Cerebellar nuclear complex (tissue), 1 donor: ENCODE results near the gene PHF19.

Experiments used
- DNase-seq, 2 experiments: peaks; one replicate each; lab custom pipeline; 2025; lab: John Stamatoyannopoulos, UW

The PHF19 gene

DNA sequence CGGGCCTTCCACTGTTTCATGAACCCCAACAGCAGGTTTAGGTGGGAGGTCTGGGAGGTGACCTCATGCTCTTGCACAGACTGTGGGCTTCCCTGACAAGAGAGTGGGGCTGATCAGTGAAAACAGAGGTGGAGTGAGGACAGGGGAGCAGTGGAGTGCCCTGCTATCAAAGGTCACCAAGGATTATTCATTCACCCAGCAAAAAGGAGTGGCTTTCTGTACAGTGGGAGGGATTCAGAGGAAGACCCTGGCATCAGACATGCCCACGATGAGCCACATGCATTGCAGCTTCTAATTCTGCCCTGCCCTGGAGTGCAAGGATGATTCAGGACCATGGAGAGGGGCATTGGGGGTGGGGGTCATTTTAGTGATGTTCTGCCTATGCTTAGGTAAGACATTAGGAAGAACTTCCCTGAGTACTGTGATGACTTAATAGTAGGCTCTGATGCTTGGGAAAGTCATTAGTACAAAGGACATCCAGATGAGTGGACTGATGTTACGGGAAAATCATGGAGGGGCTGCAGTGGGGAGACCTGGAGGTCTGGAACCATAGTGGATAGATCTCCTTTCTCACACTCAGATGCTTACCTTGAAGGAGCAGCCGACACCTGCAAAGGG, 36.8 kb upstream of the PHF19 start:
- no peak for DNase-seq

DNA sequence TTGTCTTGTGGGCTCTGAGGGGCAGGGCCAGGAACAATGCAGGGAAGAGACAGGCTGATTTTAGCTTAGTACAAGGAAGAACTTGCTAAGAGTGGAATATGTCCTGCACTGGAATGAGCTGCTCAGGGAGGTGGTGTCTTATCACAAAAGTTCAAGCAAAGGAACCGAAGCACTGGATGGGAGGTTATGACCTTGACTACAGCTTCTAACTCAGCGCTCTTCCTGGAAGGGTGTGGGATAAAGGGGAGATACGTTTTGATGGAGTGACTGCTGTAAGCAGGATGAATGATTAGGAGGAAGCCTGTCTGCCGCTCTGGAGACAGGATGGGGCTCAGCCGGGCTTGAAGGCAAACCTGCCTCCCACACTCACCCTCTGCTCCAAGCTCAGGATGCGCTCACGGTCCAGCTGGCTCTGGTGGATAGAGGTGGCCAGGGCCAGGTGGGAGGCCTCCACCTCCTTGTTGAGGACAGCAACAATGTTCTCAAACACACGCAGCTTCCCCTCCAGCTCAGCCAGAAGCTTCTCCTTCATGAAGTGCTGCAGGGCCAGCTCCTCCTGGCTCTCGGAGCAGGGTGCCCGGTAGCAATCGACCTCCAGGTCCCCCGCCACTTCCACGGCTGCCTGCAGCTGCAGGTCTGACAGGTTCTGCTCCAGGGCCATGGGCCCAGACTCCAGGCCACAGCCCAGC, 36.1 kb upstream of the PHF19 start:
- DNase-seq: no peak

DNA sequence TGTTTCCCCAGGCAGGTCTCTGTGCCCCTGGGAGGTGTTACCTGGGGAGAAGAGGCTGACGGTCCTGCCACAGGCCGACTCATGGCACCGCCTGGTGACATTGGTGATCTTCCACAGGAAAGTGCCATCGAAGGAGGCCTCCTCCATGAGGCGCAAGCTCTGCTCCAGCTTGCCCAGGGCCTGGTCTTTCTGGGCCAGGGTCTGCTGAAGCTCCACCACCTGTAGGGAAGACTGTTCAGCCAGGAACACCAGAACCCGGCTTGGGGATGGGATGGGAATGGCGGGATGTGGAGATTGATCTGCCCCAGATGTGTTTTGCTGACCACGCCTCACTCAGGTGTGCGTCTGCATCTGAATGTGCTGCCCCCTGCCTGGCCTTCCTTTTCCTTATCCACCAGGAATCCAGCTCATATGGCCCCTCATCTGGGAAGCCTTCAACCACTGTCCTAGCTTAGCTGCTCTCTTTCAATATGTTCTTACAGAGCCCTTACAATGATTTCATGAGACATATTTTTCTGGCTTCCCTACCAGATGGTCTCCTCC, 34.4 kb upstream of the PHF19 start:
- no peak for DNase-seq

DNA sequence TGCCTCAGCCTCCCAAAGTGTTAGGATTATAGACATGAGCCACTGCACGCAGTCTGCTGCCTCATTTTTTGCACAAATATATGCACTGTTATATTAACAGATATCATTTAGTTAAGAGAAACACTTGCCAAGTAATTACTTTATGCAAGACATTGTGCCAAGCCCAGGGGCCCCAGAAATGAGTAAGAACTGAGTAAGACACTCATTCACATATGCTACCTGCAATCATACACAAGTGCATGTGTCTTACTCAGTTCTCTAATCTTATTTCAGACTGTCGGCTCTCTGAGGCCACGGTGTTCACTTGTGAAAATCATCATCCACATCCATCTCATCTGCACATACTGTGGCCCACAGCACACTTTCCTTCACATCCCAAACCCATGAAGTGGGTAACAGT, 33.7 kb upstream of the PHF19 start:
- no peak for DNase-seq

DNA sequence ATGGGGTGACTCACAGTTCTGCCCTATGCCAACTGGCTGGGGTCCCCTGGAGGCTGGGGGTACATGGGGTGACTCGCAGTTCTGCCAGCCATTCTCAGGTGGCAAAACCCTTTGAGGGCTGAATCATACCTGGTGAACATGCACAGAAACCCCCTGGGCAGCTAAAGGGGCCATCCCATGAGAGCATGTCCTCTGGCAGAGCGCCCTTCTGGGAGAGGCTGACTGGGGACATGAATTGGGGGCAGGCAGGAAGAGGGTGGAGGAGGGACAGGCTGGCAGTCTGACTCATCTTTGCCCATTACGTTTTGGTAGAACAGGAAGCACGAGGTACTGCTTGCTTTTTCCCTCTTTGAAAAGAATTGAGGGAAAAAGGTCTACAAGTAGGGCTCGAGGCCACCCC, 32.9 kb upstream of the PHF19 start:
- no peak for DNase-seq

DNA sequence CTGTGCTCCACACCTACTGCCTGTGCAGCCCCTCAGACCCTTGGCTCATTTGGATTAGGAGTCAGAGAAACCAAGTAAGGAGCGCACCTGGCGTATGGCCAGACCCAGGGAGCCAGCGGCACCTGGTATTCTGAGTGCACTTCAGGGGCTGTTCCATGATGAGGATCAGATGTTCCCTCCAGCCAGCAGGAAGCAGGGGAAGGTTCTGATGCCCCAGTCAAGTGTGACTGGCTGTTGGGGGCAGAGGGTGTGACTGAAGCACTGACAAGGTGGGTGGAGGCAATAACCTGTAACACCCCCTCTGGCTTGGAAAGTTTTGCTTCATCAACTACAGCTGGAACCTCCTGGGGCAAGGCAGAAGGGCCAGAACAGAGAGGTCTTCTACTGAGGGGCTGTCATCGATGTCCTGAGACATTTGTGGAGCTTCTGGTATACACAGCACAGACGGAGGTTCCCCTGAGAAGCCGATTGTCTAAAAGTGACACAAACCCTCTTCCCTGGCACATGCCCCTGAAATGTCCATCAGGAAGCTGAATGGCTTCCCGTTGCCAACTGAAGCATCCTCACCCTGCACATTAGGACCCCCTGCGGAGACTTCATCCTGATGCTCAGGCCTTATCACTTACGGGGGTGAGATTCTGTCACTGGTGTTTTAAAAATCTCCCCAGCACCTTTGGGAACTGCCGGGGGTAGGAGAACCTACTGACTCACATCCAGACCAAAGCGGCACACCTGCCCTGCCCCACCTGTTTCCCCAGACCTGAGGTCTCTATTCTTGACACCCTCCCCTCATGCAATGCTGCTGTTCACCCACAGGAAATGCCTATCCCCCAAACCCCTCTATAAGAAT, 28.6 kb upstream of the PHF19 start:
- no peak for DNase-seq

DNA sequence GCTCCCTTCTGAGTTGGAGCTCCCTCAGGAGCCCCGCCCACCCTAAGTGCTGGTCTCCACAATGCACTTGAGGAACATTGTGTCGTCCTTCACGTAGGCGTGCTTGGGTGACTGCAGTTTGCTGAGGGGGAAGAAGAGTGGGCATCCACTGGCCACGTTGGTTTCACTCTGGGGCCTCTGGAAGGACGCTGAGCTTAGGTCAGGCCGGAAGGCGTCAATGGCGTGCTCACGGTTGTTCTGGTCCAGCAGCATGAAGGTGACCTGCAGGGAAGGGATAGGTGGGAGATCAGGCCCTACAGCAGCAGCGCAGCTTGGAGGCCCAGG, 28.0 kb upstream of the PHF19 start:
- no peak for DNase-seq

DNA sequence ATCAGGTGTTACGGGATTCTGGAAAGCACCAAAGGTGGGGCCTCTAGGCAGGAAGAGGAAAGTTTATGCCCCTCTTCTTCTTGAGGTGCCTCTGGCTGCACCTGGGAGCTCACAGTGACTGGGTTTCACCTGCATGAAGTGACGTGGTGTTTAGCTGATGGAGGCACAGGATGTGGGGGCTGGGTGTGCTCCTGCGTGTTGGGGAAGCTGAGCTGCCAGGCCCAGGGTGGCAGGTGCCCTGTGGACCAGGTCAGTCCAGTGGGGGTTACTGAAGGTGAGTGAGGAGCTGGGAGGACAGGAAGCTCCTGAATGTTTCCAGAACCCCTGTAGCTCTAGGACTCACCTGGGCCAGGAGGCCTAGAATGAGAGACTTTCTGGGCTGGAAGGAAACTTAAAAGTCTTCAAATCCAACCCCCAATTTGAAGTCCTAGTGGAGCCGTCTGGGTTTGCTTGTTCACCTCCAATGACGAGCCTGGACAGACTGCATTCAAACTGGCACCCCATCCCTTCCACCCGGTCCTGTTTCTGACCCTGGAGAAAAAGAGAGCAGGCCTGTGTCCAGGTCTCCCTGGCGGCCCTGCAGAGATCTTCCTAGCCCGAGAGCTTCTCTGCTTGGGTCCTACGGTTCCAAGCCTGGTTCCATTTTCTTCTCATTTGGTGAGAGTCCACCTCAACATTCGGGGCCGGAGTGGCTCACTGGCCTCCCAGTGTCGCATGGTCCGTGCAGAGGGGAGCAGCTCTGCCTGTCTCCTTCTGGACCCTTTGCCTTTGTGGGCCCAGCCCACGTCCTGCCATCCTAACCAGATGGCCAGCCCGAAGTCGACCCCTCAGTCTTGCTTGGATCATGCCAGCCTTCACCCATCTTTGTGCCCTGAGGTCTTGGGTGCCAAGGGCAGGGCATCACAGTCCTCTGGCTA, 27.3 kb upstream of the PHF19 start:
- DNase-seq: no peak

DNA sequence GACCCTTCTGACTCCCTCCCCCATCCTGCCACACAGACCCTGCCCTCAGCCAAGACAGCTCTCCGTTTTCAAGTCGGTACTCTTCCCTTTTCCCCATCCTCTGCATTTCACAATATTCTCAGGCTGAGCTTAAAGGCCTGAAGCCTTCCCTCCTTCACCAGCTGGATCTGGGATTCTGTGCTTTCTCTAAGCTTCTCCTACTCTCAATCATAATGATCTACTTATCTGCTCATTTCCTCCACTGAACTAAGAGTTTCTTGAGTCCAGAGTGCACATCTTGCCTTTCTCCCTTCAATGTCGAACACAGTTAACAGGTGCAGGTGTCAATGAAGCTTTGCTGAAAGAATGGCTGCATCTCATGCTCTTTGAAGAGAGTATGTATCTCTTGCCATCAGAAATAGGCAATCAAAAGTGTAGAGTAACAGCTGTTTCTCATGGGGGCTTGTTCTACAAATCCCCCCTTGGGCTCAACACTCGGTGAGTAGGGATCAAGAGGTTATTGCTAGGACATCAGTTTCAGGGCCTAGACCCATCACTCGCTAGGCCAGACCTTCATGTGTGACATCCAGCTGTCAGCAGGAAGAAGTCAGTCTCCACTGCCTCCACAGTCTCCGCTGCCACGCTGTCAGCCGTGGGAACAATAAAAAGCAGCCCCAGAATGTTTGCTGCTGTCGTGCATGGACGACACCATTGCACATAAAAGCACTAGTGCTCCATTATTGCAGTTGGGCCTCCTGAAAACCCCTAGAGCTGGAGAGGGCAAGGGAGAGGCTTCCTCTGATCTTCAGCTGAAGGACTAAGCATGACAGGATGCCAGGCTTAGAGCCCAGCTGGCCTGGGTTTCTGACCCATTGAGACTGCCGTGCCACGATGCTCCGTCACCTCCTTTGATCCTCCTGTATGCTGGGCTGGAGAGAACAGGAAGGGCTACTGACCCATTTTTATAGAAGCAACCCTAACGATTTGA, 25.9 kb upstream of the PHF19 start:
- no peak for DNase-seq

DNA sequence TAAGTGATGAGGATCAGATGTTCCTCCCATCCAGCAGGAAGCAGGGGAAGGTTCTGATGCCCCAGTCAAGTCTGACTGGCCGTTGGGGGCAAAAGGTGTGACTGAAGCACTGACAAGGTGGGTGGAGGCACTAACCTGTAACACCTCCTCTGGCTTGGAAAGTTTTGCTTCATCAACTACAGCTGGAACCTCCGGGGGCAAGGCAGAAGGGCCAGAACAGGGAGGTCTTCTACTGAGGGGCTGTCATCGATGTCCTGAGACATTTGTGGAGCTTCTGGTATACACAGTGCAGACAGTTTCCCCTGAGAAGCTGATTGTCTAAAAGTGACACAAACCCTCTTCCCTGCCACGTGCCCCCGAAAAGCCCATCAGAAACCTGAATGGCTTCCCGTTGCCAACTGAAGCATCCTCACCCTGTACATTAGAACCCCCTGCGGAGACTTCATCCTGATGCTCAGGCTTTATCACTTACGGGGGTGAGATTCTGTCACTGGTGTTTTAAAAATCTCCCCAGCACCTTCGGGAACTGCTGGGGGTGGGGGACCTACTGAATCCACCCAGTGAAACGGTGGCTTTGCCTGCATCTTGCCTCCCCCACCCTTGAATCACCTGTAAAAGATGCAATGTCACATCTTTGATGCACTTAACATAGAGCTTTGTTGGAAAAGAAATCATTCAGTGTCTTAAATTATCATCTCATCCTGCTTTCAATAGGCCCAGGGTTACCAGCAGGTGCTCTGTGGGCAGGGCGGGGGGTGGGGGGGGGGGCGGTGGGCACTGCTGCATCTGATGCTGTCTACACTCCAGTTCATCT, 25.0 kb upstream of the PHF19 start:
- DNase-seq: no peak

DNA sequence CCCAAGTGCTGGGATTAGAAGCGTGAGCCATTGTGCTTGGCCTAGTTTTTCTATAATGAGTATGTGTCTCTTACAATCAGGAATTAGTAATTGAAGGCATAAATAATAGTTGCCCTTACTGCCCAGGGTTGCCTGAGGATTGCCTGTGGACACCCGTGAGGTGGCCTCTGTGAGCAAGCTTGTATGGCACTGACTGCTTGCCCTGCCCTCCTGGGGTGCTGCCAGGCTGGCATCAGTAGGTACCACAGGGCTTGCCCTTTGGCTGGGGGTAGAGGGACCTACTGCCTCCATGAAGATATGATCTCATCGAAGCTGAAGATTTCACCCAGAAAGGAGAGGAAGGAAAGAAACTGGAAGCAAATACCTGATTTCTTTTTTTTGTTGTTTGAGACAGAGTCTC, 23.8 kb upstream of the PHF19 start:
- DNase-seq: no peak

DNA sequence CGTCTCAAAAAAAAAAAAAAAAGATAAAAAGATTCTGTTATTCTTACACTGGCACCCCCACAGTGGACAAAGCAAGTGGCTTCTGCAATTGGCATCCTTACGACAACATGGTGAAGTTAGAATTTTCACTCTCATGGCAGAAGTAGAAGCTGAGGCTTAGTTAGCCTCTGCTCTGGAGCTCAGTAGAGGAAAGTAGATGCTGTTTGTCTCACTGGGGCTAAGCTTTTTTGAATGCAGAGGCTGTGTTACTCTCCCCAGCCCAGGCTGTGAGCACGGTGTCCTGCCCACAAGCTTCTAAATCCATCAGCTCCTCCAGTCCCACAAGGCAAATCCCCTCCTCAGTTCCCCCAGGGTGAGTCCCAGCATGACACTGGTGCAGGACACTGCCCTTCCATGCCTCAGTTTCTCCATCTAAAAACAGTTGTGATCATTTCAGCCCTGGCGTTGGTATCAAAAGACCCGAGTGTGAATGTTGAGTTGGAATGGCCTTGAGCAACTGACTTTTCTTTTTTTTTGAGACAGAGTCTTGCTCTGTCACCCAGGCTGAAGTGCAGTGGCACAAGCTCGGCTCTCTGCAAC, 22.6 kb upstream of the PHF19 start:
- DNase-seq: no peak

DNA sequence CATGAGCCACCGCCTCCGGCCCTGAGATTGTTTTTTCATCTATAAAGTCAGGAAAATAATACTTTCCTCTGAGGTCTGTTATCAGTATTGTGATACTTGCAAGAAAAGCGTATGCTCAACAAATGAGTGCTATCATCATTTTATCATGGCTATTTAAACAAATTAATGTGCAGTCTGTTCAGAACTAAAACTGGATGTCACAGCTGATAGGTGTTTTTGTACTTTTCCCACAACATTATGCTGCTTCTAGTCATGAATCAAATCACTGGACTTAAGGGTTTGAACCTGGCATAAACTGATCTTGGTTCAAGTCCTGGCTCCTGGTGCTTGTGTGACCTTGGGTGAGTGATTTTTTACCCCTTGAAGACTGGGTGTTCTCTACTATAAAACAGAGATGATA, 21.4 kb upstream of the PHF19 start:
- DNase-seq: no peak

DNA sequence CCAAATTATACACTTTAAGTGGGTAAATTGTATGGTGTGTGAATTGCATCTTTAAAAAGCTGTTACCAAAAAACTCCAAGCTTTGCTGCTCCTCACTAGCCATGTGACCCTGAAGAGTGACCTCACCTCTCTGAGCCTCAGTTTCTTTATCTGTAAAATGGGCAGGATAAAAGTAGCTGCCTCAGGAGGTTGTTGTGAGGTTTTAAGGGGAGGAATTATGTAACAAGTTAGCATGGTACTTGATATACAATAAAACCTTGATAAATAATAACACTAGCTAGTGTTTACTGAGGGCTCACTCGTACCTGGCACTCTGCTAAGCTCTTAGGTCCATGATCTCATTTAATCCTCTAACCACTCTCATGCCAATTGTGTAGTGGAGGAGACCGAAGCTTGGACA, 19.0 kb upstream of the PHF19 start:
- no peak for DNase-seq

DNA sequence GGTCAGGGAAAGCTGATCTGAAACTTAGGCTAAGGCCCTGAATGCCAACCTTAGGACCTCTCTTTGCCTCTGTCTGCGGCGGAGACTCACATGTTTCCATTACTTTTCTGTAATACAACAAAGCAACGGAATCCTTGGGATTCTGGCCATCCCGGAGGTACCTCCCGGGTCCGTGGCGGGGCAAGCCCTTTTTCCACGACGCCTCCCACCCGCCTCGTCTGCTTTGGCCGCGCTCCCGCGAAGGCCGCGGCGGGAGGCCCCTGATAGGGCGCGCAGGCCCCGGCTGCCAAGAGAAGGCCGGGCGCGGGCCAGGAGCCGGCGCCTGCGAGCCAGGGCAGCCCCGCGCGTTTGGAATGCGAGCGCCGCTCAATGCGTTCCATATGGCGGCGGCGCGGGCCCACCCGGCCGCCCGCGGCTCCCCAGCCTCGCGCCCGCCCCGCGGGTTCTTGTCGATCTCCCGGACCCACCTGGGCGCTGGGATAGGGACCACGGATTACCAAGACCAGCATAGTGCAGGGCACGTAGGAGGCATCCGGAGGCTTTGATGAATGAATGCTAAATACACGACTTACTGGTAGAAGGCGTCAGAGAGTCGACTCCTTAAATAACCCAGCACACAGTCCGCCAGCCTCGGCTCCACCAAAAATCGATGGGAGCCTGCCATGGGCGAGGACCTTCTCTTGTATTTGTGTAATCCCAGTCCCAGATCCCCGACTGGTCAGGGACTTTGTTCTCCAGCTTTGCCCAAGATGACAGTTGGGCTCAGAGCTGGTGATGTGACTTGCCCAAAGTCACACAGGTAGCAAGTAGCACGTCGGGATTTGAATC, 17.5 kb upstream of the PHF19 start:
- no peak for DNase-seq

DNA sequence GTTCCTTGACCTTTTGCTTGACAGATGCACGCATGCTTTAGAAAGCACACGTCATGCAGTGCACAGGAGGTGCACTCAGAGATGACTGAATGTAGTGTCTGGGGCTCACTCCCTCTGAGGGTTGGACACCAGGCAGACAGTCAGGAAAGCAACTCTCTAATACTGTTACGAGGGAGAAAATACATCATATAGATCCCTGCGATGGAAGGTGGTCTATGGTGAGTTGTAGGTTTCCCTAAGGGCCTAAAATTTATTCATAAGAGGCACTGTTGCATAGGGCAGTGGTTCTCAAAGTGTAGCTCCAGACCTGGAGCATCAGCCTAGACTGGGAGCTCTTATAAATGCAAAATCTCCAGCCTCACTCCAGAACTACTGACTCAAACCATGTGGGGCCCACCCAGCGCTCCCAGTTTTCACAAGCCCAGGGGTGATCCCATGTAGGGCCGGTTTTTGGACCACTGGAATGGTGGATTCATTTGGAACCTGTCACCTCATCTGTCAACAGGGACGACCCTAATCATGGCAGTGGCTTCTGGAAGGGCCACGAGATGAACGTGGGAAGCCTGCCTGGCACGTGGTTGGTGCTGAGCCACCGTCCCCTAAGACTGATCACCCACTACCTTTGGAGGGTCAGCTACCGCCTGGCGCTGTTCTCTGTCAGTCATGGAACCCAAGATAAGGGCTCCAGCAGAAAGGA, 16.8 kb upstream of the PHF19 start:
- no peak for DNase-seq

DNA sequence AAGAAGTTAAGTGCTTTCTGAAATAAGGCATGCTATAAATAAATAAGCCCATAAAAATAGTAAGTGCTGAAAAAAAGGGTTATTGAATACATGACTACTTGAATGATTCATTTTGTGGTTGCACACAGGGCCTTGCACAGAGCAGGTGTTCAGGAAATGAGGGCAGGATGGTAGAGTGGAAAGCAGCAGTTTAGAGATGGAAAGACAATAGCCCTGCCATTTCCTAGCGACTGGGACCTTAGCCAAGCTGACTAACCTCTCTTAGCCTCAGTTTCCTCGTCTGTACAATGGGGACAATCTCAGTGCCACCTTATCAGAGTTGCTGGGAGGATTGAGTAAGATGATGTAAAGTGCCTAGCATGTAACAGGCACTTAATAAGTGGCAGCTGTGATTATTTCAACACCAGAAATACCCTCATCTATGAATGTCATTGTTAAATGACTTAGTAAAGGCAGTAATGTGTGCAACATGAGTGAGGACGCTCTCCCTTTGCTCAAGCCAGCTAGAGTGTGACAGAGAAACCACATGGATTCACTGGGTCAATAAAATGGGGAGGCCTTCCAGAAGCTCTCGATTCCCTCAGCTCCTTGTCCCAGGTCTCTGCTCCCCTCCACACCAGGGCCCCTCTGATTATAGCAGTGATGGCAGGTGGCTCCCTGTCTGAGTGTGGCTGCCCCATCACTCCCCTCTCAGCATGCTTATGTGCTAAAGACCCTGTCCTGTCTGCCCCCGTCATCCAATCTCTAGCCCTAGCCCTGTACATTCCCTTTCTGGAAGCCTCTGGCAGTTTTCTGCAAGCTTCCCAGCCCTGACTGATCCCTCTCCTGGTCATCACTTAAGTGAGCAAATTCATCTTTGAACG, 16.0 kb upstream of the PHF19 start:
- no peak for DNase-seq
